Spinal cord (tissue), 10 donors: ENCODE results near the gene ZKSCAN2. TPM values are rescaled to one million over a fixed set of nuclear protein-coding genes. Genes with fewer than 3 reads are reported as not detected.

Experiments
- DNase-seq, 6 donors: peaks; one replicate each; pipeline versions ENCODE4 v3.0.0 to v3.0.0-alpha.2; 2013 to 2015; ENCODE audit warnings: low spot score in 6 of 6, low read depth in 4 of 6
- H3K27ac ChIP-seq: one replicate; pipeline ENCODE4 v1.5.1; 2013; ENCODE audit warnings: low read depth, low read length, control low read depth
- H3K27me3 ChIP-seq: one replicate; pipeline ENCODE4 v1.6.1; 2013; ENCODE audit warnings: low read length; ENCODE audit not compliant: control insufficient read depth, insufficient read depth
- H3K36me3 ChIP-seq: one replicate; pipeline ENCODE4 v1.6.1; 2013; ENCODE audit warnings: low read length; ENCODE audit not compliant: control insufficient read depth, insufficient read depth
- H3K4me1 ChIP-seq: one replicate; pipeline ENCODE4 v1.6.1; 2013; ENCODE audit warnings: low read length; ENCODE audit not compliant: control insufficient read depth, insufficient read depth
- H3K4me3 ChIP-seq: one replicate; pipeline ENCODE4 v1.5.1; 2013; ENCODE audit warnings: low read depth, low read length, control low read depth
- H3K9me3 ChIP-seq: one replicate; pipeline ENCODE4 v1.6.1; 2013; ENCODE audit warnings: low read length; ENCODE audit not compliant: control insufficient read depth, insufficient read depth
- WGBS: methylation state at CpG from one replicate; pipeline ENCODE4 v1.1.5; 2013; ENCODE audit warnings: missing lambda C conversion rate; ENCODE audit not compliant: insufficient coverage; 5-methylcytosine and 5-hydroxymethylcytosine counted together
- polyA plus RNA-seq, 2 donors: library from polyadenylated mRNA; unstranded; fragments of 120-200 nt; gene quantifications; one replicate each; pipeline ENCODE4 v1.2.1, GENCODE V29; 2013; ENCODE audit not compliant: insufficient read length in 2 of 2
- total RNA-seq, 2 donors: library from RNA; depleted of rRNA in 1 of 2; stranded (reverse); fragments of 120-200 nt in 1 of 2; fragments of >200 nt in 1 of 2; gene quantifications; one replicate each; pipeline versions ENCODE4 v1.2.3 to v1.2.4, GENCODE V29; 2013 to 2014
- donor health status: healthy.

The ZKSCAN2 gene
- total and polyA plus RNA-seq, 4 donors, result 10.2 to 16.1 (median 11.8) TPM

DNA sequence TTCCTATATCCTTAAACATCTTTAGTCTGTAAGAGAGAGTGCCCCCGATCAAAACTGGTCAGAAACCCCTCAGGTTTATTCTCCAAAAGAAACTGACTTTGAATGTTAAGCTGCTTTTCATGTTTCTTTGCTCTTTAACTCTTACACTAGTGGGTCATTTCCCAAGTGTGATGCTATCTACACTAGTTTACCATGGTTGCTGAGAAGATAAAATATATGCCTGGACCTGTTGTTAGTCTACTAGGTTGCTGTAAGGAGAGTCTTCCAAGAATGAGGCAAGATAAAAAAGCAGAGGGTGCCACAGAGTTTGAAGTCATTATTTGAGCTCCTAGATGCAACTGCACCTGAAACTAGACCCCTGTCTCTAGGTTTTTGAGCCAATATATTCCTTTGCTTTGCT, 12.2 kb upstream of the ZKSCAN2 start:
- Histone ChIP-seq H3K27ac (no peak overlapping the region), H3K9me3 (no peaks in the 10 kb centered on the region), H3K27me3 (no peaks in the 10 kb centered on the region), H3K4me1 (no peaks in the 10 kb centered on the region), H3K4me3 (no peak overlapping the region), H3K36me3 (no peaks in the 10 kb centered on the region)
- WGBS, result no CpG with 5 or more reads among the region's 1 CpG
- DNase-seq, result no peak

DNA sequence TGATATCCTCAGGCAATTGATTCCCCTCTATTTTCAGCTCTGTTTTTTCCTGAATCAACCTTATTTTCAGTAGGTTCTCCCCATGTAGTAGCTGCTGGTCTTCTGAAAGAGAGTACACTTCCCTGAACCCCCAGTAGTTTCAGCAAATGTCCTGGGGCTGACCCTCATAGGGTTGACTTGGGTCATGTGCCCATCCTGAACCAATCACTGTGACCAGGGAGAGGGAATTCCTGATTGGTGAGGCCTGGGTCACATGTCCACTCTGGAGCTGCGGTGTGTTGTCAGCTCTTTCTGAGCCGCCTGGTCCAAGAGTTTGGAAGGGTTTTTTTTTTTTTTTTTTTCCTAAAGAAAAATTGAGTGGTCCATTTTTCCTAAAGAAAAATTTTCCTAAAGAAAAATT, 8.3 kb upstream of the ZKSCAN2 start:
- H3K4me3 ChIP-seq, result no peak overlapping the region
- no peaks in the 10 kb centered on the region for H3K27me3 ChIP-seq
- H3K9me3 ChIP-seq, result no peaks in the 10 kb centered on the region
- no peaks in the 10 kb centered on the region for H3K36me3 ChIP-seq
- no CpG with 5 or more reads among the region's 2 CpGs for WGBS
- H3K27ac ChIP-seq, result no peak overlapping the region
- DNase-seq, result no peak
- peaks cover 3% of the 10 kb centered on the region for H3K4me1 ChIP-seq

DNA sequence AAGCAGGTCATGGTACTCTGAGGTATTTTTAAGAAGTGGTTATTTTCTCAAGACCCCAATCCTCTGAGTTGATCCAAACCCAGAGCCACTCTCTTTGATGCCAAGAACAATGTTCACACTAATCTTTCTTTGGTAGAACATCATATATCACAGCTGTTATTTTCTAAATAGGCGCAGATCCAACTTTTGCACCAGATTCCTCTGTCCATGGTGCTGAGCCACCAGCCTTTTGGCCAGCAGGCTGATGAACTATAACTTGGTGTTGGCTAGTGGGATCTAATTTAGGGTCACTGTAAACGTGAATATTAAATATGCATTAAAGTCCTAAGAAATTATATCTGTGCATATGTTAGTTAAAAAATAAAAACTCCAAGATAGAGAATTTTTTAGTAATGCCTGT, 7.0 kb upstream of the ZKSCAN2 start:
- no peaks in the 10 kb centered on the region for H3K9me3 ChIP-seq
- H3K27me3 ChIP-seq, result no peaks in the 10 kb centered on the region
- peaks cover 3% of the 10 kb centered on the region for H3K4me1 ChIP-seq
- H3K36me3 ChIP-seq, result no peaks in the 10 kb centered on the region
- H3K27ac ChIP-seq, result no peak overlapping the region
- no peak overlapping the region for H3K4me3 ChIP-seq
- DNase-seq, result no peak
- no CpG with 5 or more reads among the region's 2 CpGs for WGBS

DNA sequence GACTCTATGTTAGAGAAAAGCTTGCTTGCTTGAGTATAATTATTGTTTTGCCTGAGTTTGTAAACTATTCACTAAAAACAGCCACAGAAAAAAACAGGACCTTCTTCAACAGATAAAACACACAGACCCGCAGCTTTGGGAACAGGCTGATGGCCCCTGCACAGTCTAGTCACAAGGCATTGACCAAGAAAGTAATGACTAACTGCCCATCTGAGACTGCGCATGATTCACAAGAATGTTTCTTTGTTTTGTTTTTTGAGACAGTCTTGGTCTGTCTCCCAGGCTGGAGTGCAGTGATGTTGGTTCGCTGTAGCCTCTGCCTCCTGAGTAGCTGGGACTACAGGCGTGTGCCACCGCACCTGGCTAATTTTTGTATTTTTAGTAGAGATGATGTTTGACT, 2.8 kb upstream of the ZKSCAN2 start:
- Histone ChIP-seq H3K9me3 (no peaks in the 10 kb centered on the region), H3K27ac (no peak overlapping the region), H3K36me3 (no peaks in the 10 kb centered on the region), H3K4me1 (peaks cover 22% of the 10 kb centered on the region), H3K4me3 (no peak overlapping the region), H3K27me3 (no peaks in the 10 kb centered on the region)
- 76% methylated on average over 5 of the region's 5 CpGs for WGBS
- no peak for DNase-seq

DNA sequence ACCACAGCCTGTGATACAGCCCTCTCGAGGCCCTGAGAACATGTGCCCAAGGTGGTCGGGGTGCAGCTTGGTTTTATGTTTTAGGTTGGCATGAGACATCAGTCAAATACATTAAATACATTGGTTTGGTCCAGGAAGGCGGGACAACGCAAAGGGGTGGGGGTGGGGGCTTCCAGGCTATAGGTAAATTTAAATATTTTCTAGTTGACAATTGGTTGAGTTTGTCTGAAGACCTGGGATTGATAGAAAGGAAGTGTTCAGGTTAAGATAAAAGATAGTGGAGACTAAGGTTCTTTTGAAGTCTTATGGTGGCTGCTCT, 1.2 kb upstream of the ZKSCAN2 start:
- DNase-seq, result no peak
- Histone ChIP-seq H3K27me3 (no peaks in the 10 kb centered on the region), H3K4me1 (peaks cover 24% of the 10 kb centered on the region), H3K27ac (no peak overlapping the region), H3K9me3 (no peaks in the 10 kb centered on the region), H3K36me3 (peaks cover 10% of the 10 kb centered on the region), H3K4me3 (peak overlapping the region; percentile 86)
- WGBS, result 33% methylated on average over 2 of the region's 4 CpGs

DNA sequence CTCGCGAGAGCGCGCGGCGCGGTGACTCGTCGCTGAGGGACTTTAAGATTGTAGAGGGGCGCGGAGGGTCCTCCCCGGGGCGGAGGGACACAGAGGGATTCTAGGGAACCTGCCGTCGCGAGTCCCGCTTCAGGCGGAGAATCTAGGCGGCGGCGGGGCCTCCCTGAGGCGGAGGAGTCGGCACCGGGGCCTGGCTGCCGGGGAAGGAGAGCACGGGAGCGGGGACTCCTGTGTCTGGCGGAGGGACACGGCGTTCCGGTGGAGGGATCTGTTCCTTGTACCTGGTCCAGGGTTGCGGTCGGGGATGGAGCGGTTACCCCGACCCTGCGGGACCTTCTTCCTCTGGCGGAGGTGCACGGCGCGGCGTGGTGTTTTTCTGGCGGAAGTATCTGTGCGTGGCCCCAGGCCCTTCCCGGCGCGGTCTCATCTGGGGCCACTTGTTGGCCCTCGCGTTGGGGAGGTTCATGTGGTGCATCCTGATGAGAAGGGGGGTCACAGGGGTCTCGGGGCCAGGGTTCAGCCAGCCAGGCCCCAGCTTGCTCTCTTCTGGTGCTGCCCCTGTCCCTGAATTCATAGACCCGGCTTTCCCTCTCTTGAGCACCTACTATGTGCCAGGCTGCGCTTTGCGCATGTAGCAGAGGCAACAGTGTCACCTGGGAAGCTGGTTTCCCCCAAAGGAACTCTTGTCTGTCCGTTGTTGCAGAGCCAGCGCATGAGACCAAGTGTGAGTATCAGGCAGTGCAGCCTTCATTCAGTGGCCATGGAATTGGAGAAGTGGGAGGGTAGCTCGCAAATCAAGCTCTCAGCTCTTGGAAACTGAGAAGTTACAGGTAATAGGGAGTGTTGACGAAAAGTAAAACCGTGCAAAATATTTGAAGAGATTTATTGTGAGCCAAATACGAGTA, 563 bp upstream of the ZKSCAN2 start:
- peaks cover 24% of the 10 kb centered on the region for H3K4me1 ChIP-seq
- H3K27ac ChIP-seq, result peak overlapping the region; percentile 93
- 3% methylated on average over 49 of the region's 58 CpGs for WGBS
- no peaks in the 10 kb centered on the region for H3K27me3 ChIP-seq
- peaks cover 16% of the 10 kb centered on the region for H3K36me3 ChIP-seq
- H3K9me3 ChIP-seq, result no peaks in the 10 kb centered on the region
- DNase-seq, result peak in 5 of 6 donors; percentile 33 to 96 (median 72)
- H3K4me3 ChIP-seq, result peak overlapping the region; percentile 86

DNA sequence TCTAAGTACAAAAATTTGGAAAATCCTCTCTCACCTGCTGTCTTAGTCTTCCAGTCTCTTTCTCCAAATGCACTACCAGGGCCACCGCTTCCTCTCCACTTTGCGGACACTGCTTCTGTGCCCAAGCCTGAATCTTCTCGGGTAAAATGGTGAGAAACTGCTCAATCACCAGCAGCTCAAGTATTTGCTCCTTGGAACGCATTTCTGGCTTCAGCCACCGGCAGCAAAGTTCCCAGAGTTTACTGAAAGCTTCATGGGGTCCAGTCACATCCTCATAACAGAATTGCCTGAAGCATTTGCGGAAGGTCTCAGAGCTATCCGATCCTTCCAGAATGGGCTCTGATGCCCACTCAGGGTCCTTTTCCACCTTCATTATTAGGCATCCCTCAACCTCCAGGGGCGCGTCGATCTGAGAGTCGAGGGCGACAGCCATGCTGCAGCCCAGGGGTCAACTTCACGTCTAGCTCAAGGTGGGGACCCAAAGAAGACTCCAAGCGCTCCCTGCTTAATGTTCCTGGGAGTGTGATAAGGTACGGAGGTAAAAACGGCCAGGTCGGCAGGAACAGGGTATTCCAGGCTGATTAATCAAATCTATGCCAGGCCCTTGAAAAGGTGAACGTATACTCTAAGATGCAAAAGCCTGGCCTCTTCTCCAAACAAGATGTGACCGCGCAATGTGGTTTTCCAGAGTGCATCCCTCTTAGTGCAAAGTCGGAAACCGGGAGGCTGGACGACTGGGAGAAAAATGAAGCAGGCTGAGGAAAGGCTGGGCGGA, 763 bp downstream of the ZKSCAN2 start:
- H3K4me1 ChIP-seq, result peaks cover 24% of the 10 kb centered on the region
- H3K27me3 ChIP-seq, result no peaks in the 10 kb centered on the region
- H3K4me3 ChIP-seq, result peak overlapping the region; percentile 65
- H3K9me3 ChIP-seq, result no peaks in the 10 kb centered on the region
- WGBS, result under 1% methylated on average over 24 of the region's 24 CpGs
- DNase-seq, result peak in 3 of 6 donors; percentile 29 to 63 (median 54)
- H3K36me3 ChIP-seq, result peaks cover 23% of the 10 kb centered on the region
- H3K27ac ChIP-seq, result peak overlapping the region; percentile 87

DNA sequence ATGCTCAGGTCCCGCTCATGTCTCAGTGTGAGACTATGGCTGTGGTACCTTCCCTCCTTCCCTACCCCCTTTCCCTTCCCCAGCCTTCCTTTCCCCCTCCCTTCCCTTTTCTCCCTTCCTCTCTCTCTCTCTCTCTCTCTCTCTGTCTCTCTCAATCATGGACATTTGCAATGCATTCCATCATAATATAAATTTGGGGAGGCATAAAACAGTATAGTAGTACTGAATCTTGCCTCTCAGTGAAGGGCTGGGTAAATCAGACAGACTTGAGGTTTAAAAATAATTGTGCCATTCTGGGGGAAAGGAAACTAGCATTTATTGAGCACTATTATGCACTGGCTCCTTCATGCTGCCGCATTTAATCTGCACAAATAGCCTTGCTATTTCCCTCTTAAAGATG, 4.3 kb downstream of the ZKSCAN2 start:
- H3K27me3 ChIP-seq, result no peaks in the 10 kb centered on the region
- WGBS, result 100% methylated on average over 1 of the region's 2 CpGs
- H3K27ac ChIP-seq, result no peak overlapping the region
- H3K9me3 ChIP-seq, result no peaks in the 10 kb centered on the region
- H3K36me3 ChIP-seq, result peaks cover 27% of the 10 kb centered on the region
- DNase-seq, result no peak
- H3K4me1 ChIP-seq, result peaks cover 18% of the 10 kb centered on the region
- no peak overlapping the region for H3K4me3 ChIP-seq

DNA sequence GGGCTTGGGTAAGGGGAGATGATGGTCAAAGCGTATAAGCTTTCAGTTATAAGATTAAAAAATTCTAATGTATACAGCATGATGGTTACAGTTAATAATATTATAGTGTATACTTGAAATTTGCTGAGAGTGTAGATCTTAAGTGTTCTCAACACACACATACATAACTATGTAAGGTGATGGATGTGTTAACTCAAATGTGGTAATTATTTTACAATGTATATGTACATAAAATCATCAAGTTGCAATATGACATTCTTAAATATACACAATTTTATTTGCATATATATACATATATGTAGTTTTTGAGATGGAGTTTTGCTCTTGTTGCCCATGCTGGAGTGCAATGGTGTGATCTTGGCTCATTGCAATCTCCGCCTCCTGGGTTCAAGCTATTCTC, 7.2 kb downstream of the ZKSCAN2 start:
- Histone ChIP-seq H3K4me1 (peaks cover 6% of the 10 kb centered on the region), H3K4me3 (no peak overlapping the region), H3K9me3 (peaks cover 4% of the 10 kb centered on the region), H3K36me3 (peaks cover 32% of the 10 kb centered on the region), H3K27ac (no peak overlapping the region), H3K27me3 (no peaks in the 10 kb centered on the region)
- no CpG with 5 or more reads among the region's 2 CpGs for WGBS
- DNase-seq, result no peak
